Activated T-helper 17 cell treated with anti-CD3 and anti-CD28 coated beads, Interleukin-2, amount 50 U/mL, for 72 hours (primary cell): ENCODE results near the gene PLK1. TPM values are rescaled to one million over a fixed set of nuclear protein-coding genes. Genes with fewer than 3 reads are reported as not detected.
"Not testable (repeated sequence)": the region's sequence is repeated elsewhere in the genome, so short reads cannot be mapped to it uniquely, and the experiment has no call there.

Experiments used
- ATAC-seq: fragments of 150-1000 bp; cut with Tn5 transposase; replicated peaks from 2 replicates; pipeline ENCODE4 v1.10.0; 2021; ENCODE audit warnings: mild to moderate bottlenecking, moderate library complexity
- H3K27ac Mint-ChIP-seq: one replicate; pipeline ENCODE4 v1.8.0; 2022; ENCODE audit warnings: mixed read lengths
- H3K27me3 Mint-ChIP-seq: one replicate; pipeline ENCODE4 v1.8.0; 2022; ENCODE audit warnings: mixed read lengths
- H3K36me3 Mint-ChIP-seq: one replicate; pipeline ENCODE4 v1.8.0; 2022; ENCODE audit warnings: low read depth, mild to moderate bottlenecking, mixed read lengths
- H3K4me1 Mint-ChIP-seq: one replicate; pipeline ENCODE4 v1.8.0; 2022; ENCODE audit warnings: mixed read lengths
- H3K4me3 Mint-ChIP-seq: one replicate; pipeline ENCODE4 v1.8.0; 2022; ENCODE audit warnings: mild to moderate bottlenecking, mixed read lengths
- H3K9me3 Mint-ChIP-seq: one replicate; pipeline ENCODE4 v1.8.0; 2022; ENCODE audit warnings: mixed read lengths
- total RNA-seq, 2 donors: library from RNA; stranded (reverse); gene quantifications; one replicate each; pipeline ENCODE4 v1.2.3, GENCODE V29; 2022

The PLK1 gene
- total RNA-seq, 2 donors from 2014 or later = 64.0 to 104 TPM

- no peak overlapping the region for H3K27ac Mint-ChIP-seq
- H3K4me1 Mint-ChIP-seq = no peaks in the 10 kb centered on the region
- H3K36me3 Mint-ChIP-seq = no peaks in the 10 kb centered on the region
- H3K27me3 Mint-ChIP-seq = peaks cover 36% of the 10 kb centered on the region
- no peak overlapping the region for H3K4me3 Mint-ChIP-seq
- peaks cover 10% of the 10 kb centered on the region for H3K9me3 Mint-ChIP-seq
- ATAC-seq = no peak
These were observed 33.1 kb downstream of the PLK1 start for GRCh38 chr16:23711785-23712184.

GRCh38 chr16:23712976-23713375, 34.3 kb downstream of the PLK1 start, which contains the start of gene ERN2:
Gene ERN2, minus strand, starts transcription at chr16:23713222. Its CDS starts 35 bp downstream, at chr16:23713187.
- H3K4me3 Mint-ChIP-seq = no peak within 1 kb of the TSS
- no peaks in the 10 kb centered on the region for H3K4me1 Mint-ChIP-seq
- ATAC-seq = no peak
- H3K9me3 Mint-ChIP-seq = peaks cover 10% of the 10 kb centered on the region
- peaks cover 45% of the 10 kb centered on the region for H3K27me3 Mint-ChIP-seq
- no peak within 1 kb of the TSS for H3K27ac Mint-ChIP-seq
- H3K36me3 Mint-ChIP-seq = no peaks in the 10 kb centered on the region

- Mint-ChIP-seq H3K27ac (no peak overlapping the region), H3K4me1 (no peaks in the 10 kb centered on the region), H3K27me3 (peaks cover 40% of the 10 kb centered on the region), H3K4me3 (no peak overlapping the region), H3K36me3 (no peaks in the 10 kb centered on the region), H3K9me3 (peaks cover 3% of the 10 kb centered on the region)
- no peak for ATAC-seq
These were observed 37.8 kb downstream of the PLK1 start for GRCh38 chr16:23716484-23716883.

- not testable (repeated sequence) for H3K36me3 Mint-ChIP-seq, H3K4me3 Mint-ChIP-seq, H3K27ac Mint-ChIP-seq, ATAC-seq, H3K4me1 Mint-ChIP-seq
- peaks cover 13% of the 10 kb centered on the region for H3K27me3 Mint-ChIP-seq
- H3K9me3 Mint-ChIP-seq = peaks cover 10% of the 10 kb centered on the region
These were observed 44.0 kb downstream of the PLK1 start for GRCh38 chr16:23722613-23723240.

- peaks cover 9% of the 10 kb centered on the region for H3K27me3 Mint-ChIP-seq
- H3K36me3 Mint-ChIP-seq = no peaks in the 10 kb centered on the region
- no peak for ATAC-seq
- H3K27ac Mint-ChIP-seq = no peak overlapping the region
- H3K4me1 Mint-ChIP-seq = peaks cover 5% of the 10 kb centered on the region
- no peak overlapping the region for H3K4me3 Mint-ChIP-seq
- H3K9me3 Mint-ChIP-seq = peaks cover 10% of the 10 kb centered on the region
These were observed 45.6 kb downstream of the PLK1 start for GRCh38 chr16:23724096-23724784.

GRCh38 chr16:23724785-23725131, 46.1 kb downstream of the PLK1 start:
- peaks cover 10% of the 10 kb centered on the region for H3K9me3 Mint-ChIP-seq
- H3K4me1 Mint-ChIP-seq = peaks cover 5% of the 10 kb centered on the region
- no peak for ATAC-seq
- H3K27ac Mint-ChIP-seq = no peak overlapping the region
- peaks cover 12% of the 10 kb centered on the region for H3K27me3 Mint-ChIP-seq
- H3K4me3 Mint-ChIP-seq = no peak overlapping the region
- no peaks in the 10 kb centered on the region for H3K36me3 Mint-ChIP-seq

- Mint-ChIP-seq H3K9me3 (peaks cover 5% of the 10 kb centered on the region), H3K4me3 (no peak overlapping the region), H3K27ac (no peak overlapping the region), H3K4me1 (peaks cover 5% of the 10 kb centered on the region), H3K36me3 (no peaks in the 10 kb centered on the region), H3K27me3 (peaks cover 13% of the 10 kb centered on the region)
- ATAC-seq = no peak
These were observed 48.0 kb downstream of the PLK1 start for GRCh38 chr16:23726710-23727109.

- peaks cover under 1% of the 10 kb centered on the region for H3K9me3 Mint-ChIP-seq
- H3K4me1 Mint-ChIP-seq = peaks cover 5% of the 10 kb centered on the region
- no peaks in the 10 kb centered on the region for H3K36me3 Mint-ChIP-seq
- no peak overlapping the region for H3K4me3 Mint-ChIP-seq
- H3K27me3 Mint-ChIP-seq = peaks cover 14% of the 10 kb centered on the region
- ATAC-seq = no peak
- no peak overlapping the region for H3K27ac Mint-ChIP-seq
These were observed 49.4 kb downstream of the PLK1 start for GRCh38 chr16:23728112-23728477.

GRCh38 chr16:23729503-23730424, 51.1 kb downstream of the PLK1 start:
- H3K36me3 Mint-ChIP-seq = no peaks in the 10 kb centered on the region
- H3K4me3 Mint-ChIP-seq = no peak overlapping the region
- ATAC-seq = no peak
- no peaks in the 10 kb centered on the region for H3K9me3 Mint-ChIP-seq
- no peak overlapping the region for H3K27ac Mint-ChIP-seq
- H3K4me1 Mint-ChIP-seq = peaks cover 5% of the 10 kb centered on the region
- H3K27me3 Mint-ChIP-seq = peaks cover 14% of the 10 kb centered on the region

- Mint-ChIP-seq H3K36me3 (no peaks in the 10 kb centered on the region), H3K4me1 (no peaks in the 10 kb centered on the region), H3K27me3 (peaks cover 9% of the 10 kb centered on the region), H3K9me3 (no peaks in the 10 kb centered on the region), H3K27ac (no peak overlapping the region), H3K4me3 (no peak overlapping the region)
- ATAC-seq = no peak
These were observed 55.6 kb downstream of the PLK1 start for GRCh38 chr16:23734176-23734893.

- H3K27ac Mint-ChIP-seq, ATAC-seq, H3K9me3 Mint-ChIP-seq, H3K27me3 Mint-ChIP-seq, H3K4me1 Mint-ChIP-seq, H3K4me3 Mint-ChIP-seq, H3K36me3 Mint-ChIP-seq: not testable (repeated sequence)
These were observed 58.8 kb downstream of the PLK1 start for GRCh38 chr16:23737423-23738028.

- Mint-ChIP-seq H3K9me3 (no peaks in the 10 kb centered on the region), H3K27ac (no peak overlapping the region), H3K27me3 (peaks cover 17% of the 10 kb centered on the region), H3K4me3 (no peak overlapping the region), H3K36me3 (no peaks in the 10 kb centered on the region), H3K4me1 (no peaks in the 10 kb centered on the region)
- no peak for ATAC-seq
These were observed 60.8 kb downstream of the PLK1 start for GRCh38 chr16:23739516-23739915.
